GM12801 (cell line): Measurements from ENCODE around the gene POPDC3.

ENCODE experiments used
- CTCF ChIP-seq: IDR thresholded peaks from one replicate; pipeline ENCODE4 v1.5.1; 2011; ENCODE audit warnings: control low read depth; ENCODE audit not compliant: insufficient read length; ENCODE audit errors: extremely low read depth

Gene POPDC3

GRCh38 chr6:105213272-105213671 lies 33.5 kb upstream of the POPDC3 start:
- no peak for TF ChIP-seq CTCF

GRCh38 chr6:105212587-105212986 lies 32.8 kb upstream of the POPDC3 start:
- TF ChIP-seq CTCF = no peak

GRCh38 chr6:105211831-105212230 lies 32.0 kb upstream of the POPDC3 start:
- TF ChIP-seq CTCF = no peak

GRCh38 chr6:105210932-105211531 lies 31.2 kb upstream of the POPDC3 start:
- TF ChIP-seq CTCF = no peak

GRCh38 chr6:105209950-105210706 lies 30.3 kb upstream of the POPDC3 start:
- no peak for TF ChIP-seq CTCF

- no peak for TF ChIP-seq CTCF
Measured at GRCh38 chr6:105207524-105208269, 27.9 kb upstream of the POPDC3 start.

GRCh38 chr6:105204768-105205167 lies 25.0 kb upstream of the POPDC3 start:
- TF ChIP-seq CTCF = no peak
